H9 (cell line): ENCODE measurements around the gene DOCK9. TPM values are rescaled to one million over a fixed set of nuclear protein-coding genes. Genes with fewer than 3 reads are reported as not detected.

ENCODE experiments used
- DNase-seq: peaks from one replicate; pipeline ENCODE4 v3.0.0-alpha.2; 2017
- H2AFZ ChIP-seq: one replicate; pipeline ENCODE4 v1.6.1; 2013; ENCODE audit warnings: mild to moderate bottlenecking, low read length, control low read depth, moderate library complexity
- H2AK5ac ChIP-seq: 2 replicates; pipeline ENCODE4 v1.6.1; 2013; ENCODE audit warnings: low read length, control low read depth, mixed read lengths; ENCODE audit not compliant: insufficient read length
- H2BK120ac ChIP-seq: one replicate; pipeline ENCODE4 v1.6.1; 2013; ENCODE audit warnings: low read depth, mild to moderate bottlenecking, low read length, control low read depth, inconsistent platforms; ENCODE audit not compliant: poor library complexity, severe bottlenecking
- H2BK12ac ChIP-seq: 2 replicates; pipeline ENCODE4 v1.6.1; 2013; ENCODE audit warnings: low read length, control low read depth, mixed read lengths, low read depth; ENCODE audit not compliant: insufficient read length
- H2BK15ac ChIP-seq: 2 replicates; pipeline ENCODE4 v1.6.1; 2013; ENCODE audit warnings: low read depth, low read length, control low read depth
- H2BK20ac ChIP-seq: one replicate; pipeline ENCODE4 v1.6.1; 2013; ENCODE audit warnings: low read depth, mild to moderate bottlenecking, low read length, control low read depth, inconsistent platforms; ENCODE audit not compliant: poor library complexity, severe bottlenecking
- H2BK5ac ChIP-seq: 2 replicates; pipeline ENCODE4 v1.6.1; 2013; ENCODE audit warnings: low read length, control low read depth, mixed read lengths; ENCODE audit not compliant: insufficient read length
- H3K14ac ChIP-seq: 2 replicates; pipeline ENCODE4 v1.6.1; 2013; ENCODE audit warnings: low read length, control low read depth; ENCODE audit not compliant: insufficient read depth
- H3K18ac ChIP-seq: 2 replicates; pipeline ENCODE4 v1.6.1; 2013; ENCODE audit warnings: low read depth, mild to moderate bottlenecking, mixed read lengths, low read length, control low read depth; ENCODE audit not compliant: insufficient read length
- H3K23ac ChIP-seq: 2 replicates; pipeline ENCODE4 v1.6.1; 2013; ENCODE audit warnings: low read length, control low read depth, mixed read lengths, low read depth; ENCODE audit not compliant: insufficient read length
- H3K23me2 ChIP-seq: 2 replicates; pipeline ENCODE4 v1.6.1; 2013; ENCODE audit warnings: low read depth, mild to moderate bottlenecking, mixed read lengths, low read length, control low read depth; ENCODE audit not compliant: insufficient read length, poor library complexity, severe bottlenecking
- H3K27ac ChIP-seq: 2 replicates; pipeline ENCODE4 v1.5.1; 2013; ENCODE audit warnings: low read length, control low read depth, mixed read lengths, low read depth; ENCODE audit not compliant: insufficient read length
- H3K27me3 ChIP-seq: 2 replicates; pipeline ENCODE4 v1.6.1; 2013; ENCODE audit warnings: low read length, control low read depth, inconsistent platforms; ENCODE audit not compliant: insufficient read depth
- H3K4ac ChIP-seq: 2 replicates; pipeline ENCODE4 v1.6.1; 2013; ENCODE audit warnings: low read depth, mild to moderate bottlenecking, control low read depth, inconsistent platforms, low read length, moderate library complexity
- H3K4me1 ChIP-seq: 2 replicates; pipeline ENCODE4 v1.6.1; 2013; ENCODE audit warnings: low read length, control low read depth, inconsistent platforms; ENCODE audit not compliant: insufficient read depth
- H3K4me2 ChIP-seq: 2 replicates; pipeline ENCODE4 v1.6.1; 2013; ENCODE audit warnings: low read length, control low read depth, mixed read lengths; ENCODE audit not compliant: insufficient read length, insufficient read depth
- H3K56ac ChIP-seq: 2 replicates; pipeline ENCODE4 v1.6.1; 2013; ENCODE audit warnings: low read depth, mild to moderate bottlenecking, mixed read lengths, low read length, control low read depth; ENCODE audit not compliant: insufficient read length
- H3K79me1 ChIP-seq: 2 replicates; pipeline ENCODE4 v1.6.1; 2013; ENCODE audit warnings: low read depth, mild to moderate bottlenecking, moderate library complexity, low read length, control low read depth, inconsistent platforms; ENCODE audit not compliant: insufficient read depth, poor library complexity, severe bottlenecking
- H3K79me2 ChIP-seq: 2 replicates; pipeline ENCODE4 v1.6.1; 2013; ENCODE audit warnings: low read length, control low read depth, inconsistent platforms; ENCODE audit not compliant: insufficient read depth
- H3K9ac ChIP-seq: 2 replicates; pipeline ENCODE4 v1.6.1; 2013; ENCODE audit warnings: low read length, control low read depth, mixed read lengths; ENCODE audit not compliant: insufficient read length; ENCODE audit errors: extremely low read depth
- H3K9me3 ChIP-seq: one replicate; pipeline ENCODE4 v1.6.1; 2013; ENCODE audit warnings: low read depth, low read length, inconsistent platforms; ENCODE audit not compliant: control insufficient read depth
- H3T11ph ChIP-seq: one replicate; pipeline ENCODE4 v1.6.1; 2013; ENCODE audit warnings: mild to moderate bottlenecking, low read length, control low read depth, inconsistent platforms
- H4K20me1 ChIP-seq: one replicate; pipeline ENCODE4 v1.6.1; 2013; ENCODE audit not compliant: control insufficient read depth, insufficient read length, insufficient read depth
- H4K5ac ChIP-seq: 2 replicates; pipeline ENCODE4 v1.6.1; 2013; ENCODE audit warnings: low read depth, mild to moderate bottlenecking, mixed read lengths, low read length, control low read depth; ENCODE audit not compliant: insufficient read length
- H4K8ac ChIP-seq: replicated peaks from 2 replicates; pipeline ENCODE4 v1.6.1; 2013; ENCODE audit warnings: low read length, control low read depth, mixed read lengths, low read depth; ENCODE audit not compliant: insufficient read length
- H4K91ac ChIP-seq: 2 replicates; pipeline ENCODE4 v1.6.1; 2013; ENCODE audit warnings: low read depth, mild to moderate bottlenecking, moderate library complexity, mixed read lengths, low read length, control low read depth; ENCODE audit not compliant: insufficient read length
- H3K27ac Mint-ChIP-seq, 3 experiments: 2 replicates in 2 of 3; 3 replicates in 1 of 3; pipeline ENCODE4 v1.8.0; 2020 to 2021; ENCODE audit warnings: mixed read lengths in 3 of 3, mild to moderate bottlenecking in 1 of 3, moderate library complexity in 1 of 3
- H3K27me3 Mint-ChIP-seq: 2 replicates; pipeline ENCODE4 v1.8.0; 2021; ENCODE audit warnings: low read depth, mild to moderate bottlenecking, moderate library complexity, mixed read lengths
- H3K36me3 Mint-ChIP-seq, 3 experiments: 2 replicates in 2 of 3; 3 replicates in 1 of 3; pipeline ENCODE4 v1.8.0; 2020 to 2021; ENCODE audit warnings: low read depth in 3 of 3, mixed read lengths in 3 of 3; ENCODE audit not compliant: insufficient read depth in 1 of 3
- H3K4me1 Mint-ChIP-seq, 2 experiments: 2 replicates each; pipeline ENCODE4 v1.8.0; 2020; ENCODE audit warnings: mixed read lengths in 2 of 2
- H3K4me3 Mint-ChIP-seq, 2 experiments: 2 replicates in 1 of 2; 3 replicates in 1 of 2; pipeline ENCODE4 v1.8.0; 2020 to 2021; ENCODE audit warnings: mild to moderate bottlenecking in 2 of 2, mixed read lengths in 2 of 2, moderate library complexity in 1 of 2
- H3K9me3 Mint-ChIP-seq, 2 experiments: 2 replicates in 1 of 2; 3 replicates in 1 of 2; pipeline ENCODE4 v1.8.0; 2020; ENCODE audit warnings: mild to moderate bottlenecking in 2 of 2, mixed read lengths in 2 of 2, moderate library complexity in 1 of 2
- CTCF ChIP-seq: fragments of 200-600 bp; sonication (generic); conservative IDR thresholded peaks from 3 replicates; pipeline ENCODE4 v1.8.0; 2021; ENCODE audit warnings: antibody characterized with exemption, mild to moderate bottlenecking
- WGBS: extraction: QIAGEN DNeasy Blood & Tissue Kit; methylation state at CpG from one replicate; pipeline ENCODE4 v1.1.7; 2013; ENCODE audit warnings: missing lambda C conversion rate, low lambda C conversion rate, mixed read lengths; ENCODE audit not compliant: insufficient read length; ENCODE audit errors: extremely low coverage; 5-methylcytosine and 5-hydroxymethylcytosine counted together
- total RNA-seq: library from RNA; stranded (reverse); gene quantifications from 2 replicates; pipeline ENCODE4 v1.2.1, GENCODE V29; 2021

Gene DOCK9
- total RNA-seq, 1 experiment from 2014 or later, result 23.0 TPM

GRCh38 chr13:98766697-98767096, 211.2 kb downstream of the DOCK9 start:
- no peak overlapping the region for H3K4me3 Mint-ChIP-seq
- Histone ChIP-seq H4K20me1 (no peaks in the 10 kb centered on the region), H3K79me2 (no peaks in the 10 kb centered on the region), H3K23ac (no peak overlapping the region), H3K4me2 (no peak overlapping the region), H2AFZ (no peak overlapping the region), H3T11ph (no peak overlapping the region), H2BK12ac (no peak overlapping the region), H4K91ac (no peak overlapping the region), H3K27ac (no peak overlapping the region), H4K8ac (no peak overlapping the region), H3K79me1 (no peaks in the 10 kb centered on the region), H2BK120ac (no peak overlapping the region), H3K56ac (no peak overlapping the region), H2BK15ac (no peak overlapping the region), H3K4me1 (peaks cover 4% of the 10 kb centered on the region; the same call in 1 of the 2 replicates), H2BK5ac (no peak overlapping the region), H3K27me3 (no peaks in the 10 kb centered on the region), H3K4ac (no peak overlapping the region), H3K18ac (no peak overlapping the region), H3K9me3 (no peaks in the 10 kb centered on the region), H3K14ac (no peak overlapping the region), H2BK20ac (no peak overlapping the region), H3K23me2 (no peaks in the 10 kb centered on the region), H3K9ac (no peak overlapping the region), H4K5ac (no peak overlapping the region), H2AK5ac (no peak overlapping the region)
- peaks cover 3% of the 10 kb centered on the region for H3K27me3 Mint-ChIP-seq
- H3K4me1 Mint-ChIP-seq, result peaks cover 9 to 11% of the 10 kb centered on the region in 2 experiments
- no peaks in the 10 kb centered on the region for H3K9me3 Mint-ChIP-seq
- no peaks in the 10 kb centered on the region for H3K36me3 Mint-ChIP-seq
- WGBS, result no CpG with 5 or more reads among the region's 11 CpGs
- no peak for TF ChIP-seq CTCF
- no peak overlapping the region for H3K27ac Mint-ChIP-seq
- no peak for DNase-seq
